Activated CD8-positive, alpha-beta T cell treated with anti-CD3 and anti-CD28 coated beads, Interleukin-2, amount 10 ng/mL, durations not matched to agents 7 days and 5 days (primary cell): ENCODE data around the gene SEZ6L2. TPM values are rescaled to one million over a fixed set of nuclear protein-coding genes. Genes with fewer than 3 reads are reported as not detected.
"Not testable (repeated sequence)": the region's sequence is repeated elsewhere in the genome, so short reads cannot be mapped to it uniquely, and the experiment has no call there.

Experiments used
- ATAC-seq: fragments of 150-1000 bp; cut with Tn5 transposase; one replicate; pipeline ENCODE4 v1.10.0; 2021; ENCODE audit warnings: moderate library complexity
- CTCF ChIA-PET: fragments of 350-600 bp; sonication (Branson Sonifier 250); formaldehyde crosslinking; loops from one replicate; lab custom pipeline; 2021; ENCODE audit warnings: antibody characterized with exemption; lab: Charles Lee
- POLR2A ChIA-PET: fragments of 350-600 bp; sonication (Branson Sonifier 250); formaldehyde crosslinking; loops from one replicate; lab custom pipeline; 2021; ENCODE audit warnings: antibody characterized with exemption; lab: Charles Lee
- DNase-seq: peaks from one replicate; pipeline ENCODE4 v3.0.0-alpha.2; 2020
- H3K27ac Mint-ChIP-seq: one replicate; pipeline ENCODE4 v1.8.0; 2021; ENCODE audit warnings: mild to moderate bottlenecking, mixed read lengths
- H3K27me3 Mint-ChIP-seq: one replicate; pipeline ENCODE4 v1.8.0; 2021; ENCODE audit warnings: low read depth, mixed read lengths
- H3K36me3 Mint-ChIP-seq: one replicate; pipeline ENCODE4 v1.8.0; 2021; ENCODE audit warnings: low read depth, mixed read lengths
- H3K4me1 Mint-ChIP-seq: one replicate; pipeline ENCODE4 v1.8.0; 2021; ENCODE audit warnings: low read depth, mixed read lengths
- H3K4me3 Mint-ChIP-seq: one replicate; pipeline ENCODE4 v1.8.0; 2021; ENCODE audit warnings: mild to moderate bottlenecking, mixed read lengths
- H3K9me3 Mint-ChIP-seq: one replicate; pipeline ENCODE4 v1.8.0; 2022; ENCODE audit warnings: mixed read lengths; ENCODE audit not compliant: insufficient read depth
- total RNA-seq, 2 experiments: library from RNA; stranded (reverse); gene quantifications; one replicate each; pipeline ENCODE4 v1.2.3, GENCODE V29; 2021

SEZ6L2 gene
- total RNA-seq, 2 experiments from 2014 or later, result not detected

- Mint-ChIP-seq H3K9me3 (no peaks in the 10 kb centered on the region), H3K27ac (no peak overlapping the region), H3K4me3 (no peak overlapping the region), H3K4me1 (peaks cover 12% of the 10 kb centered on the region), H3K36me3 (no peaks in the 10 kb centered on the region), H3K27me3 (peaks cover 24% of the 10 kb centered on the region)
- ChIA-PET POLR2A (interaction anchor here (0.6 kb wide), 2 partner anchors 43 to 63 kb away, joined by 3 read pairs; partner anchors contain the start of gene TMEM219), CTCF (interaction anchor here (1.4 to 3.1 kb wide), 2 partner anchors 10 to 198 kb away, joined by 3 to 10 read pairs; no protein-coding TSS in a partner anchor)
- DNase-seq (no peak), ATAC-seq (no peak)
These were observed 390 bp downstream of the SEZ6L2 start for GRCh38 chr16:29898804-29899515.

- Mint-ChIP-seq H3K27me3 (peaks cover 22% of the 10 kb centered on the region), H3K4me1 (peaks cover 8% of the 10 kb centered on the region), H3K36me3 (no peaks in the 10 kb centered on the region), H3K4me3 (peak overlapping the region; percentile 10), H3K9me3 (no peaks in the 10 kb centered on the region), H3K27ac (no peak overlapping the region)
- CTCF ChIA-PET, result no interaction called here
- ATAC-seq (no peak), DNase-seq (no peak)
- POLR2A ChIA-PET, result interaction anchor here (0.6 kb wide), 2 partner anchors 42 to 64 kb away, joined by 3 read pairs; partner anchors contain the start of gene TMEM219
These were observed 1.1 kb downstream of the SEZ6L2 start for GRCh38 chr16:29898135-29898803.

GRCh38 chr16:29897333-29897732 is 2.0 kb downstream of the SEZ6L2 start:
- Mint-ChIP-seq H3K9me3 (no peaks in the 10 kb centered on the region), H3K4me1 (peaks cover 8% of the 10 kb centered on the region), H3K27me3 (peaks cover 22% of the 10 kb centered on the region), H3K36me3 (no peaks in the 10 kb centered on the region), H3K4me3 (no peak overlapping the region), H3K27ac (no peak overlapping the region)
- POLR2A ChIA-PET, result interaction anchor here (0.7 kb wide), 1 partner anchor 188 kb away, joined by 3 read pairs; no protein-coding TSS in a partner anchor
- DNase-seq (no peak), ATAC-seq (no peak)
- CTCF ChIA-PET, result no interaction called here

- DNase-seq (no peak), ATAC-seq (no peak)
- peaks cover 22% of the 10 kb centered on the region for H3K27me3 Mint-ChIP-seq
- no peaks in the 10 kb centered on the region for H3K9me3 Mint-ChIP-seq
- CTCF ChIA-PET, result no interaction called here
- POLR2A ChIA-PET, result interaction anchor here (0.7 kb wide), 1 partner anchor 188 kb away, joined by 3 read pairs; no protein-coding TSS in a partner anchor
- no peak overlapping the region for H3K27ac Mint-ChIP-seq
- no peak overlapping the region for H3K4me3 Mint-ChIP-seq
- no peaks in the 10 kb centered on the region for H3K36me3 Mint-ChIP-seq
- H3K4me1 Mint-ChIP-seq, result peaks cover 8% of the 10 kb centered on the region
These were observed 2.5 kb downstream of the SEZ6L2 start for GRCh38 chr16:29896841-29897240.

GRCh38 chr16:29894352-29894751 is 5.0 kb downstream of the SEZ6L2 start:
- H3K36me3 Mint-ChIP-seq, result no peaks in the 10 kb centered on the region
- ChIA-PET POLR2A (no interaction called here), CTCF (no interaction called here)
- H3K9me3 Mint-ChIP-seq, result no peaks in the 10 kb centered on the region
- H3K27me3 Mint-ChIP-seq, result peaks cover 16% of the 10 kb centered on the region
- no peak for DNase-seq
- no peaks in the 10 kb centered on the region for H3K4me1 Mint-ChIP-seq
- no peak overlapping the region for H3K4me3 Mint-ChIP-seq
- no peak for ATAC-seq
- no peak overlapping the region for H3K27ac Mint-ChIP-seq

- DNase-seq, result no peak
- ChIA-PET POLR2A (no interaction called here), CTCF (no interaction called here)
- Mint-ChIP-seq H3K4me3 (no peak overlapping the region), H3K27ac (no peak overlapping the region), H3K27me3 (peaks cover 14% of the 10 kb centered on the region), H3K9me3 (no peaks in the 10 kb centered on the region), H3K4me1 (no peaks in the 10 kb centered on the region), H3K36me3 (no peaks in the 10 kb centered on the region)
- no peak for ATAC-seq
These were observed 5.8 kb downstream of the SEZ6L2 start for GRCh38 chr16:29893553-29893952.

GRCh38 chr16:29892458-29892813 is 6.9 kb downstream of the SEZ6L2 start:
- H3K4me1 Mint-ChIP-seq, result no peaks in the 10 kb centered on the region
- POLR2A ChIA-PET, result no interaction called here
- H3K36me3 Mint-ChIP-seq, result no peaks in the 10 kb centered on the region
- no peak for DNase-seq
- H3K27me3 Mint-ChIP-seq, result peaks cover 3% of the 10 kb centered on the region
- no peak overlapping the region for H3K4me3 Mint-ChIP-seq
- CTCF ChIA-PET, result no interaction called here
- no peaks in the 10 kb centered on the region for H3K9me3 Mint-ChIP-seq
- ATAC-seq, result no peak
- no peak overlapping the region for H3K27ac Mint-ChIP-seq

- CTCF ChIA-PET, result interaction anchor here (1.3 kb wide), 1 partner anchor 43 kb away, joined by 3 read pairs; no protein-coding TSS in a partner anchor
- DNase-seq, result no peak
- no peak for ATAC-seq
- POLR2A ChIA-PET, result no interaction called here
- Mint-ChIP-seq H3K4me1 (no peaks in the 10 kb centered on the region), H3K9me3 (no peaks in the 10 kb centered on the region), H3K36me3 (no peaks in the 10 kb centered on the region), H3K4me3 (no peak overlapping the region), H3K27ac (no peak overlapping the region), H3K27me3 (no peaks in the 10 kb centered on the region)
These were observed 7.6 kb downstream of the SEZ6L2 start for GRCh38 chr16:29891525-29892457.

GRCh38 chr16:29889372-29889771 is 10.0 kb downstream of the SEZ6L2 start:
- POLR2A ChIA-PET, H3K27me3 Mint-ChIP-seq, CTCF ChIA-PET, H3K9me3 Mint-ChIP-seq, ATAC-seq, H3K36me3 Mint-ChIP-seq, DNase-seq, H3K27ac Mint-ChIP-seq, H3K4me3 Mint-ChIP-seq, H3K4me1 Mint-ChIP-seq: not testable (repeated sequence)

GRCh38 chr16:29883987-29884386 is 15.4 kb downstream of the SEZ6L2 start:
- POLR2A ChIA-PET, result no interaction called here
- no peak overlapping the region for H3K27ac Mint-ChIP-seq
- DNase-seq (no peak), ATAC-seq (no peak)
- no peak overlapping the region for H3K4me3 Mint-ChIP-seq
- CTCF ChIA-PET, result no interaction called here
- H3K9me3 Mint-ChIP-seq, result no peaks in the 10 kb centered on the region
- peaks cover 6% of the 10 kb centered on the region for H3K27me3 Mint-ChIP-seq
- H3K36me3 Mint-ChIP-seq, result no peaks in the 10 kb centered on the region
- no peaks in the 10 kb centered on the region for H3K4me1 Mint-ChIP-seq

- Mint-ChIP-seq H3K9me3 (no peaks in the 10 kb centered on the region), H3K4me1 (peaks cover 16% of the 10 kb centered on the region), H3K27ac (no peak overlapping the region), H3K4me3 (no peak overlapping the region), H3K27me3 (peaks cover 26% of the 10 kb centered on the region), H3K36me3 (no peaks in the 10 kb centered on the region)
- POLR2A ChIA-PET, result no interaction called here
- DNase-seq (no peak), ATAC-seq (no peak)
- CTCF ChIA-PET, result no interaction called here
These were observed 18.3 kb downstream of the SEZ6L2 start for GRCh38 chr16:29881050-29881449.
